H1 (cell line): ENCODE measurements around the gene PLPPR1. TPM values are rescaled to one million over a fixed set of nuclear protein-coding genes. Genes with fewer than 3 reads are reported as not detected.

Experiments used
- CTCF ChIA-PET: fragments of 300-600 bp; sonication (Branson Sonifier 250); formaldehyde crosslinking; loops from one replicate; lab custom pipeline; 2021; ENCODE audit not compliant: partially characterized antibody; lab: Charles Lee
- POLR2A ChIA-PET: fragments of 300-600 bp; sonication (Branson Sonifier 250); formaldehyde crosslinking; loops from one replicate; lab custom pipeline; 2021; ENCODE audit warnings: inconsistent platforms; ENCODE audit not compliant: partially characterized antibody; lab: Charles Lee
- DNase-seq, 2 experiments: peaks; one replicate each; pipeline versions ENCODE4 v3.0.0 to v3.0.0-alpha.2; 2010 to 2022; ENCODE audit warnings: low spot score in 2 of 2, low read depth in 1 of 2, mixed read lengths in 1 of 2
- FAIRE-seq: peaks from 2 replicates; lab custom pipeline; 2011; peaks lifted over from hg19 to GRCh38; lab: Jason Lieb, UNC
- H2AFZ ChIP-seq: 2 replicates; pipeline ENCODE4 v1.8.1; 2012; ENCODE audit warnings: low read length, inconsistent platforms
- H2AK5ac ChIP-seq: 2 replicates; pipeline ENCODE4 v1.6.1; 2013; ENCODE audit warnings: low read depth, low read length
- H2BK120ac ChIP-seq: replicated peaks from 2 replicates; pipeline ENCODE3; 2013; ENCODE audit warnings: low read depth, low read length, inconsistent platforms
- H2BK12ac ChIP-seq: 2 replicates; pipeline ENCODE4 v1.6.1; 2013; ENCODE audit warnings: low read depth, low read length
- H2BK15ac ChIP-seq: 2 replicates; pipeline ENCODE4 v1.6.1; 2013; ENCODE audit warnings: low read length
- H2BK20ac ChIP-seq: 2 replicates; pipeline ENCODE4 v1.6.1; 2013; ENCODE audit warnings: low read length
- H2BK5ac ChIP-seq: 2 replicates; pipeline ENCODE4 v1.6.1; 2013; ENCODE audit warnings: low read depth, low read length
- H3K14ac ChIP-seq: 2 replicates; pipeline ENCODE4 v1.6.1; 2013; ENCODE audit warnings: inconsistent platforms; ENCODE audit not compliant: insufficient read length
- H3K18ac ChIP-seq: 2 replicates; pipeline ENCODE4 v1.6.1; 2013; ENCODE audit warnings: low read length; ENCODE audit errors: extremely low read depth
- H3K23ac ChIP-seq: 2 replicates; pipeline ENCODE4 v1.6.1; 2013; ENCODE audit warnings: inconsistent platforms; ENCODE audit not compliant: insufficient read length
- H3K23me2 ChIP-seq: 2 replicates; pipeline ENCODE4 v1.6.1; 2013; ENCODE audit warnings: low read depth, low read length
- H3K27ac ChIP-seq: 2 replicates; pipeline ENCODE4 v1.6.1; 2011; ENCODE audit warnings: low read depth, low read length, inconsistent platforms
- H3K27me3 ChIP-seq, 4 experiments: replicated peaks in 1 of 4; 1 replicate in 1 of 4; 2 replicates in 3 of 4; pipeline versions ENCODE4 v1.6.1 to v1.8.1; 2011 to 2013; ENCODE audit warnings: low read length in 3 of 4, mild to moderate bottlenecking in 3 of 4, inconsistent platforms in 2 of 4, mixed read lengths in 2 of 4, moderate library complexity in 1 of 4; ENCODE audit not compliant: control insufficient read depth in 3 of 4, insufficient read depth in 3 of 4; ENCODE audit errors: extremely low read depth in 1 of 4
- H3K36me3 ChIP-seq, 4 experiments: 2 replicates each; pipeline versions ENCODE4 v1.6.1 to v1.8.1; 2011 to 2013; ENCODE audit warnings: mild to moderate bottlenecking in 4 of 4, low read length in 3 of 4, moderate library complexity in 2 of 4, control low read depth in 1 of 4, inconsistent platforms in 1 of 4; ENCODE audit not compliant: insufficient read depth in 4 of 4, control insufficient read depth in 2 of 4
- H3K4ac ChIP-seq: replicated peaks from 2 replicates; pipeline ENCODE3; 2013; ENCODE audit warnings: low read length, low read depth, mixed read lengths, inconsistent platforms; ENCODE audit not compliant: insufficient read length
- H3K4me1 ChIP-seq, 4 experiments: replicated peaks in 1 of 4; 1 replicate in 1 of 4; 2 replicates in 3 of 4; pipeline versions ENCODE4 v1.6.1 to v1.8.1; 2011 to 2013; ENCODE audit warnings: low read length in 3 of 4, inconsistent platforms in 2 of 4, mixed read lengths in 1 of 4; ENCODE audit not compliant: insufficient read depth in 4 of 4, control insufficient read depth in 3 of 4
- H3K4me2 ChIP-seq, 2 experiments: 2 replicates each; pipeline versions ENCODE4 v1.6.1 to v1.8.1; 2011 to 2013; ENCODE audit warnings: low read depth in 2 of 2, low read length in 2 of 2, control low read depth in 1 of 2, inconsistent platforms in 1 of 2, mild to moderate bottlenecking in 1 of 2; ENCODE audit not compliant: insufficient read depth in 1 of 2
- H3K4me3 ChIP-seq, 4 experiments: fragments of 200-600, 300-600 bp in 1 of 4; sonication (generic), shearing (Covaris generic), sonication (Bioruptor Twin) in 1 of 4; 2 replicates each; pipeline versions ENCODE4 v1.5.1 to v1.8.1; 2011 to 2016; ENCODE audit warnings: low read length in 4 of 4, low read depth in 3 of 4, control low read depth in 2 of 4, inconsistent platforms in 2 of 4, mild to moderate bottlenecking in 2 of 4, mixed read lengths in 1 of 4, moderate library complexity in 1 of 4; ENCODE audit not compliant: insufficient read depth in 2 of 4; ENCODE audit errors: extremely low read depth in 1 of 4
- H3K56ac ChIP-seq: replicated peaks from 2 replicates; pipeline ENCODE3; 2013; ENCODE audit warnings: low read depth, mild to moderate bottlenecking, mixed read lengths, low read length, inconsistent platforms; ENCODE audit not compliant: insufficient read length
- H3K79me1 ChIP-seq: 2 replicates; pipeline ENCODE4 v1.6.1; 2013; ENCODE audit warnings: low read depth, low read length, control low read depth
- H3K79me2 ChIP-seq, 2 experiments: 2 replicates each; pipeline versions ENCODE4 v1.6.1 to v1.8.1; 2012 to 2013; ENCODE audit warnings: low read length in 2 of 2, mild to moderate bottlenecking in 2 of 2, inconsistent platforms in 1 of 2; ENCODE audit not compliant: insufficient read depth in 2 of 2, control insufficient read depth in 1 of 2
- H3K9ac ChIP-seq, 4 experiments: replicated peaks in 1 of 4; 1 replicate in 1 of 4; 2 replicates in 3 of 4; pipeline versions ENCODE4 v1.6.1 to v1.8.1; 2011 to 2013; ENCODE audit warnings: low read depth in 3 of 4, low read length in 3 of 4, control low read depth in 2 of 4, mild to moderate bottlenecking in 2 of 4, moderate library complexity in 2 of 4, inconsistent platforms in 1 of 4; ENCODE audit errors: extremely low read depth in 1 of 4
- H3K9me3 ChIP-seq, 2 experiments: 2 replicates each; pipeline versions ENCODE4 v1.6.1 to v1.8.1; 2012 to 2013; ENCODE audit warnings: mild to moderate bottlenecking in 2 of 2, moderate library complexity in 2 of 2, control low read depth in 1 of 2, inconsistent platforms in 1 of 2, low read depth in 1 of 2, low read length in 1 of 2, mixed read lengths in 1 of 2; ENCODE audit not compliant: insufficient read depth in 2 of 2
- H4K20me1 ChIP-seq, 2 experiments: replicated peaks in 1 of 2; 2 replicates each; pipeline versions ENCODE3 to v1.8.1; 2011 to 2013; ENCODE audit warnings: inconsistent platforms in 2 of 2, low read length in 2 of 2, mild to moderate bottlenecking in 1 of 2; ENCODE audit not compliant: insufficient read depth in 2 of 2, control insufficient read depth in 1 of 2
- H4K5ac ChIP-seq: 2 replicates; pipeline ENCODE4 v1.6.1; 2013; ENCODE audit warnings: low read length, low read depth, mixed read lengths, inconsistent platforms; ENCODE audit not compliant: insufficient read length
- H4K8ac ChIP-seq: 2 replicates; pipeline ENCODE4 v1.8.0; 2013; ENCODE audit warnings: mild to moderate bottlenecking, moderate library complexity, low read length, inconsistent platforms; ENCODE audit not compliant: insufficient read depth; ENCODE audit errors: extremely low read depth
- H4K91ac ChIP-seq: replicated peaks from 2 replicates; pipeline ENCODE3; 2013; ENCODE audit warnings: low read length, mixed read lengths, inconsistent platforms; ENCODE audit not compliant: insufficient read length
- CBX5 ChIP-seq: fragments of 300-800, 300-1000 bp; sonication (generic); IDR thresholded peaks from 2 replicates; pipeline ENCODE4 v1.7.1; 2016; ENCODE audit warnings: antibody characterized with exemption, low read length, low read depth
- CEBPB ChIP-seq: IDR thresholded peaks from 2 replicates; pipeline ENCODE4 v1.6.1; 2012; ENCODE audit warnings: low read depth, low read length
- CHD1 ChIP-seq: IDR thresholded peaks from 2 replicates; pipeline ENCODE4 v1.6.1; 2012; ENCODE audit warnings: low read depth, low read length, improper control_type of control experiment
- CREB1 ChIP-seq: IDR thresholded peaks from 2 replicates; pipeline ENCODE4 v1.6.1; 2012; ENCODE audit warnings: inconsistent platforms
- EGR1 ChIP-seq: IDR thresholded peaks from 2 replicates; pipeline ENCODE4 v1.6.1; 2011; ENCODE audit warnings: low read depth, low read length, borderline replicate concordance
- GTF2F1 ChIP-seq: IDR thresholded peaks from 2 replicates; pipeline ENCODE4 v1.6.1; 2012; ENCODE audit warnings: low read depth, low read length, improper control_type of control experiment, borderline replicate concordance
- POLR2AphosphoS5 ChIP-seq: IDR thresholded peaks from 2 replicates; pipeline ENCODE4 v1.6.1; 2011; ENCODE audit warnings: low read depth, low read length
- SP2 ChIP-seq: IDR thresholded peaks from 2 replicates; pipeline ENCODE4 v1.6.1; 2012; ENCODE audit warnings: mild to moderate bottlenecking, low read length, inconsistent platforms
- SRF ChIP-seq: IDR thresholded peaks from 2 replicates; pipeline ENCODE4 v1.6.1; 2011; ENCODE audit warnings: mild to moderate bottlenecking, low read depth, low read length, moderate library complexity
- TCF12 ChIP-seq: IDR thresholded peaks from 2 replicates; pipeline ENCODE4 v1.6.1; 2011; ENCODE audit warnings: low read depth, mild to moderate bottlenecking, low read length
- WGBS, 2 experiments: shearing (Covaris generic) in 1 of 2; methylation state at CpG; one replicate each; pipeline versions ENCODE4 v1.1.6 to v1.1.7; 2013 to 2015; ENCODE audit warnings: low lambda C conversion rate in 2 of 2, mixed read lengths in 2 of 2, inconsistent platforms in 1 of 2, low coverage in 1 of 2, missing lambda C conversion rate in 1 of 2; ENCODE audit not compliant: insufficient replicate concordance in 2 of 2, insufficient coverage in 1 of 2, insufficient read length in 1 of 2; ENCODE audit errors: extremely low coverage in 1 of 2, missing lambda C conversion rate in 1 of 2; 5-methylcytosine and 5-hydroxymethylcytosine counted together
- polyA plus RNA-seq, 7 experiments: library from polyadenylated mRNA; depleted of rRNA in 3 of 7; stranded (reverse) in 5 of 7; unstranded in 2 of 7; fragments of >200 nt in 5 of 7; fragments of 200-250 nt in 2 of 7; gene quantifications; 1 replicate in 5 of 7; 2 replicates in 1 of 7; 4 replicates in 1 of 7; pipeline versions ENCODE4 v1.2.1 to v1.2.3, GENCODE V29; 2011 to 2013; ENCODE audit warnings: missing spikeins in 2 of 7, mixed read lengths in 2 of 7
- total RNA-seq: library from RNA; stranded (reverse); fragmentation: NEBNext Ultra II Directional; extraction: Animal tissue kit (Norgen Biotek cat#: 25700); gene quantifications from 2 replicates; pipeline ENCODE4 v1.2.1, GENCODE V29; 2021
- TF ChIP-seq, protein P1 (sequence below), 3 experiments: IDR thresholded peaks; 1 replicate in 2 of 3; 2 replicates in 1 of 3; pipeline versions ENCODE4 v1.5.1 to v1.6.1; 2011; ENCODE audit warnings: low read length in 3 of 3, mild to moderate bottlenecking in 3 of 3, inconsistent platforms in 2 of 3, low read depth in 1 of 3, moderate library complexity in 1 of 3; ENCODE audit not compliant: insufficient read depth in 1 of 3; ENCODE audit errors: control extremely low read depth in 1 of 3

The PLPPR1 gene
- total and polyA plus RNA-seq, 2 of the 8 experiments (the other 6 are each of a cell fraction or from before 2014, with no cell fraction given): 1.4 to 1.8 TPM

GRCh38 chr9:101140764-101141163 is 112.2 kb downstream of the PLPPR1 start:
- Histone ChIP-seq H2BK20ac (no peak overlapping the region), H3K4me2 (no peak overlapping the region), H3K27ac (no peak overlapping the region), H3K23me2 (no peaks in the 10 kb centered on the region), H3K36me3 (no peaks in the 10 kb centered on the region), H3K9me3 (no peaks in the 10 kb centered on the region), H3K23ac (no peak overlapping the region), H4K91ac (no peak overlapping the region), H3K14ac (no peak overlapping the region), H3K56ac (no peak overlapping the region), H2AFZ (no peak overlapping the region), H2BK15ac (no peak overlapping the region), H3K9ac (no peak overlapping the region), H3K79me2 (no peaks in the 10 kb centered on the region), H3K4me1 (peaks cover 0 to 2% (median under 1%) of the 10 kb centered on the region in 4 experiments; a peak in 2 of 7 replicates), H2BK5ac (no peak overlapping the region), H3K79me1 (no peaks in the 10 kb centered on the region), H4K20me1 (no peaks in the 10 kb centered on the region), H2BK12ac (no peak overlapping the region), H2AK5ac (no peak overlapping the region), H4K5ac (no peak overlapping the region), H3K4ac (no peak overlapping the region), H2BK120ac (no peak overlapping the region), H4K8ac (no peak overlapping the region), H3K18ac (no peak overlapping the region), H3K4me3 (no peak overlapping the region), H3K27me3 (no peaks in the 10 kb centered on the region)
- FAIRE-seq: no peak
- WGBS, 2 experiments: 92% methylated on average over 4 of the region's 4 CpGs; no CpG with 5 or more reads in 1 of the 2 experiments
- CTCF ChIA-PET: no interaction called here
- no peak for DNase-seq
- POLR2A ChIA-PET: no interaction called here
- no peak for TF ChIP-seq CBX5
- TF ChIP-seq GTF2F1: no peak
- no peak for TF ChIP-seq EGR1
- TF ChIP-seq TCF12: no peak
- TF ChIP-seq POLR2AphosphoS5: no peak
- no peak for TF ChIP-seq SRF
- TF ChIP-seq, protein P1, sequence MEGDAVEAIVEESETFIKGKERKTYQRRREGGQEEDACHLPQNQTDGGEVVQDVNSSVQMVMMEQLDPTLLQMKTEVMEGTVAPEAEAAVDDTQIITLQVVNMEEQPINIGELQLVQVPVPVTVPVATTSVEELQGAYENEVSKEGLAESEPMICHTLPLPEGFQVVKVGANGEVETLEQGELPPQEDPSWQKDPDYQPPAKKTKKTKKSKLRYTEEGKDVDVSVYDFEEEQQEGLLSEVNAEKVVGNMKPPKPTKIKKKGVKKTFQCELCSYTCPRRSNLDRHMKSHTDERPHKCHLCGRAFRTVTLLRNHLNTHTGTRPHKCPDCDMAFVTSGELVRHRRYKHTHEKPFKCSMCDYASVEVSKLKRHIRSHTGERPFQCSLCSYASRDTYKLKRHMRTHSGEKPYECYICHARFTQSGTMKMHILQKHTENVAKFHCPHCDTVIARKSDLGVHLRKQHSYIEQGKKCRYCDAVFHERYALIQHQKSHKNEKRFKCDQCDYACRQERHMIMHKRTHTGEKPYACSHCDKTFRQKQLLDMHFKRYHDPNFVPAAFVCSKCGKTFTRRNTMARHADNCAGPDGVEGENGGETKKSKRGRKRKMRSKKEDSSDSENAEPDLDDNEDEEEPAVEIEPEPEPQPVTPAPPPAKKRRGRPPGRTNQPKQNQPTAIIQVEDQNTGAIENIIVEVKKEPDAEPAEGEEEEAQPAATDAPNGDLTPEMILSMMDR (IDR thresholded peaks at IDR 0.05; ENCODE audit: control extremely low read depth in 1 of 3, insufficient read depth in 1 of 3, low read depth in 1 of 3, low read length in 3 of 3): no peak
- no peak for TF ChIP-seq SP2
- TF ChIP-seq CHD1: no peak
- no peak for TF ChIP-seq CEBPB
- no peak for TF ChIP-seq CREB1
